NCI-H1930 (cell line): ENCODE measurements around the gene MFN2.
"Not testable (repeated sequence)": the region's sequence is repeated elsewhere in the genome, so short reads cannot be mapped to it uniquely, and the experiment has no call there.

Experiments
- DNase-seq, 2 experiments: peaks; one replicate each; lab custom pipeline; 2025; lab: John Stamatoyannopoulos, UW

MFN2 gene

DNA sequence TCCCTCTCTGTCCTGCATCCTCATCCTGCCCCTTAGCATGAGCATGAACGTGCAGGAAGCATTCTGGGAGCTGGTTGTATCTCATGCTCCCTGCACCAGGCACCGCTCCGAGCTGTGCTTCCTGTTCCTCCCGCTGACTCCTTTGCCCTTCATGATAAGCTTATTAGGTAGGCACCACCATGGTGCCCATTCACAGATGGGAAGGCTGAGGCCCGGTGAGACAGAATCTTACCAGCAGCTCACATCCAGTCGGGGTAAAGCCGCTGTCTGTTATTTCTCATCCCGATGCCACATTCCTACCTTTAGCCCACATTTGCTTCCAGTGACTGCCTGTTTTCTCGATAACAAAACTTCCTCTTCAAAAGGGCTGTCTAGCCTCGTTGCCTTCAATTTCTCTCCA is 46.3 kb downstream of the MFN2 start:
- no peak for DNase-seq

DNA sequence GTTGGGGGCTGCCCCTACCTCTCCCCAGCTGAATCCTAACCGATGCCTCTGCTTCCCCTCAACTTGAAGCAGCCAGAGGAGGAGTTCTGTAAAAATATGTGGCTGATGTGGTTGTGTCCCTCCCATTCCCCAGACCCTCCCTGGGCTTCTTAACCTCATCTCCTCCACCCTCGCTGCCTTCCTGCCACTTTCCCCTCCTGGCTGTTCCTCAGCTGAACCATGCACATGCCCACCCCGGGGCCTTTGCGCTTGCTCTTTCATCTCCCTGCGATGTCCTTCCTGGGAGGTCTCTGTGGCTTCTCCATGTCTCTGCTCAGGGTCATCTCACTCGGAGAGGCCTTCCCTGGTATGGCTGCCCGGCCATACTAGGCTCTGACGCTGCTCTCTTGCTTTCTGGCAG is 48.0 kb downstream of the MFN2 start:
- DNase-seq, result no peak

- no peak for DNase-seq
Observed at GRCh38 chr1:12028957-12029511, 48.8 kb downstream of the MFN2 start.

- no peak for DNase-seq
Observed at GRCh38 chr1:12029720-12030339, 49.6 kb downstream of the MFN2 start.

DNA sequence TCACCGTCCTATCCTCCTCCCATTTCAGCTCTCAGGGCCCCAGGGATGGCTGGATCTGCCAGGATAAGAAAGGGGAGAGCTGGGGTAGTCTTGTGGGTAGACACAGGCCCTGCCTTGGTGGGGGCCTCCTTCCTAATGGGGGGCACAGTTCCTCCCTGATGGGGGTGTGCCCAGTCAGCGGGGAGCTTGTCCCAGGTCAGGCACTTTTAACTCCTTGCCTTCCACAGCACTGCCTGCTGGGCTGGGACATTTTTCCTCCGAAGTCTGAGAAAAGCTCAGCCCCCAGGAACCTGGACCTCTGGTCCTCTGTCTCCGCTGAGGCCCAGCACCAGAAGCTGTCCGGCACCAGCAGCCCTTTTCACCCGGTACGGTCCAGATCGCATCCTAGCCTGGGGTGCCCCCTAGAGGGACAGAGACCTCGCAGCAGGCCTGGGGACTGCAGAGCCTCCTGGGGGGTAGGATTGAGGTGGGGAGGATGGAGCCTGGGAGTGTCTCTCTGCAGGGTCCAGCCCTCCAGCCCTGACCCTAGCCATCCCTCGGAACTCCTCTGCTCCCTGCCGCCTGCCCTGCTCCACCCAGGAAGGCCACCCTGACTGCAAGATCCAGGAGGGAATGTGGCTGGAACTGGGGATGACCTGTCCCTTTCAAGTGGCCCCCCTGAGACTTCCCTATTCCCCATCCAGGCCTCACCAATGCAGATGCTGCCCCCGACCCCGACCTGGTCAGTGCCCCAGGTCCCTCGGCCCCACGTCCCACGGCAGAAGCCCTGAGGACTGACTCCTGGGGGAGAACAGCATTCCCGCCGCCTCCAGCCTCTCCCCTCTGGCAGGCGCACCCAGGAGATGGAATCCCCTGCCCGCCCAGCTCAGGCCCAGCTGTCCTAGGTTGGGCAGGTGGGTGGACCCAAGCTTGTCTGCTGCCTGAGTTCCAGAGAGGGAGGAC is 51.1 kb downstream of the MFN2 start:
- DNase-seq, result peak in 1 of 2 experiments; percentile 21

DNA sequence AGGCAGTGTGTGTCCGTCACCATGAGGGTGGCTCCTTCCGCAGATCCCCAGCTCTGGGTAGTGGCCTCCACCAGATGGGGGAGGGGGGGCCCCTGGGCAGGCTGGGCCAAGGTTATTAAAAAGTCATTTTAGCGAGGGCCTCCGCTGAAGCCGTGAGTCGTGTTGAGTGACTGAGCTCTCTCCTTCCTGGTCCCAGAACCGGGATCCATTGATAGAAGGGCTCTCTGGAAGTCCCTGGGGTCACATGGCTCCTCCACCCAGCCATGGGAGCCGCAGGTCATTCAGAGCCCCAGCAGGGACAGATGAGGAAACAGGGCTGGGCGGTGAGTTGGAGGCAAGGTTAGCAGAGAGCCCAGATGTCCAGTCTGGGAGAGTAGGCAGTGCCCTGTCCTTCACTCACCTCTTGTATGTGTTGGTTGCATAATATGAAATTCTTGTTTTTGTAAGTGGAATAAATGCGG is 51.9 kb downstream of the MFN2 start:
- no peak for DNase-seq

DNA sequence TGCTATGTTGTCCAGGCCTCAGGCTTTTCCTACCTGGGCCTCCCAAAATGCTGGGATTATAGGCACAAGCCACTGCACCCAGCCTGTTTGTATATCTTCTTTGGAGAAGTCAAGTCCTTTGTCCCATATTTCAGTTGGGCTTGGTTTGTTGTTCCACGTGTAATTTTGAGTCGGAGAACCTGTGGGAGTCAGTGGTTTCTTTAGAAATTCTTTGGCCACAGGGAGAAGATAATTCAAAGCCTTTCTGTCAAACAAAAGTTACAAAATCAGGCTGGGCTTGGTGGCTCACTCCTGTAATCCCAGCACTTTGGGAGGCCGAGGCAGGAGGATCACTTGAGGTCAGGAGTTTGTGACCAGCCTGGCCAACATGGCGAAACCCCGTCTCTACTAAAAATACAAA is 53.2 kb downstream of the MFN2 start:
- DNase-seq, result not testable (repeated sequence)

- DNase-seq, result no peak
Observed at GRCh38 chr1:12034381-12034801, 54.1 kb downstream of the MFN2 start.

DNA sequence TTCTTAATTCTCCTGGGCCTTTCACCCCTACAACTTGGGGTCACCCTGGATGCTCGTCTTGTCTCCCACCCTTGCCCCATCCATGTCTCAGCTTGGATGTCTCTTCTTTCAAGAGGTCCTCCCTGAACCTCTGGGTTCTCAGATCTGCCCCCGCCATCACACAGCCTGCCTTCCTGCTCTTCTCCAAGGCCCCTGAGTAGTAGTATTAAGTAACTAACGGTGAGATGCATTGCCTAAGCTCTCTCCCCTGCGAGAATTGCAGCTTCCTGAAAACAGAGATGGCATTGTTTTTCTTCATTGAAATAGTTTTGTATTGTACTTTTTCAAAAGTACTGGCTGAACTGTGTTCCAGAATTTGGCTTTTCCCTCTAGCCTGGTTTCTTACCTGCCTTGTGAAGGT is 55.1 kb downstream of the MFN2 start:
- DNase-seq, result no peak

- DNase-seq, result no peak
Observed at GRCh38 chr1:12037486-12038355, 57.5 kb downstream of the MFN2 start.

- DNase-seq, result no peak
Observed at GRCh38 chr1:12038356-12039163, 58.3 kb downstream of the MFN2 start.

GRCh38 chr1:12039164-12039525 is 58.9 kb downstream of the MFN2 start:
- DNase-seq, result no peak

- not testable (repeated sequence) for DNase-seq
Observed at GRCh38 chr1:12039824-12040456, 59.7 kb downstream of the MFN2 start.

- no peak for DNase-seq
Observed at GRCh38 chr1:12040457-12041051, 60.3 kb downstream of the MFN2 start.

GRCh38 chr1:12044187-12044877 is 64.1 kb downstream of the MFN2 start:
- not testable (repeated sequence) for DNase-seq

GRCh38 chr1:12046749-12047119 is 66.5 kb downstream of the MFN2 start:
- DNase-seq, result no peak

DNA sequence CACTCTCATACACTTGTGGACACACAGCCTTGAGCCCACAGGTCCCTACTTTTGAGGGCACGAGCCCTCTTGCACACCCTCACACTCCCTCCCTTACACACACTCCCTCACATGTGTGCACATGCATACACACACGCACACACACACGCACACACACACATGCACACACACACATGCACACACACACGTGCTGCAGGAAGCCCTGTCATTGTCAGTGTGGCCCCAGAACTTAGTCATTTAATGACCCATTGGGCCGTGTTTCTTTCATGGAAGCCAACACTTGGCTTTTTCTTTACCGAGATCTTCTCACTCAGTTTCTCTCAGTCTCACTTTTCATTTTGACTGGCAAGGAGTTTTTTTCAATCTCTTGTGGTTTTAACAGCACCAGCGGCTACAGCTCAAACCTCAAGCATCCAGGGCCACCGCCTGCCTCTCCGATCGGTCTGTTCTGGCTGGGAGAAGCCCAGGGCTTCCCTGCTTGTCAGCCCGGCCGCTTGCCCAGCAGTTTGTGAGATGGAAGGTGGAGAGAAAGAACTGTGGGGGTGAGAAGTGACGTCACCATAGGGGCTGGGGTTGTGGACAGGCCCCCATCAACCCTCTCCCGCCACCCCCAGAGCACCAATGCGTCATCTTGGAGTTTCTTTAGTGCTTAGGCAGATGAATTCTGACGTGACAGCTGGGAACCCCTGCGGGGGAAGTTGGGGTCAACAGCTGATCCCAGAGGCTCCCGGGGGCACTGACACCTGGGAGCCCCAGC is 67.1 kb downstream of the MFN2 start:
- no peak for DNase-seq

- DNase-seq, result no peak
Observed at GRCh38 chr1:12048372-12048771, 68.1 kb downstream of the MFN2 start.

DNA sequence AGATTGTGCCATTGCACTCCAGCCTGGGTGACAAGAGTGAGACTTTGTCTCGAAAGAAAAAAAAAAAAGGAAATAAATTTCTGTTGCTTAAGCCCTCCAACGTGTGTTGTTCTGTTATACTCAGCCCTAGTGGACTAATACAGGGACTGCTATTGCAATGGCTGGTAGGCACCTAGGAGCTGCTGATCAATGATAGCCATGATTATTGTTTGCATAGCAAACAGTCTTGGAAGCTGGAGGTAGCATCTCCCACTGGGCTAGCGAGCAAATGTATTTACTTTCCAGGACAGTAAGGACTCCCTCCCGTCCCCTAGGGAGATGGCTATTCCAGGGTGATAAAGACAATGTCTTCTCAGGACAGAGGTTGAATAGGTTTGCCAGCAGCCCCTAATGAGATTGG is 69.4 kb downstream of the MFN2 start:
- peak; percentile 7 to 10 for DNase-seq
